Astrocyte (in vitro differentiated cells and primary cell): ENCODE results near the gene SLC9A9.

Experiments
- EZH2 ChIP-seq: IDR thresholded peaks from 2 replicates; pipeline ENCODE4 v1.6.1; 2012; ENCODE audit warnings: mild to moderate bottlenecking, low read length, inconsistent platforms; ENCODE audit not compliant: insufficient read depth
- TF ChIP-seq, protein P1 (sequence below): IDR thresholded peaks from 2 replicates; pipeline ENCODE4 v1.5.1; 2011; ENCODE audit warnings: low read depth, mild to moderate bottlenecking, inconsistent platforms, low read length, moderate library complexity; ENCODE audit not compliant: insufficient read depth

DNA sequence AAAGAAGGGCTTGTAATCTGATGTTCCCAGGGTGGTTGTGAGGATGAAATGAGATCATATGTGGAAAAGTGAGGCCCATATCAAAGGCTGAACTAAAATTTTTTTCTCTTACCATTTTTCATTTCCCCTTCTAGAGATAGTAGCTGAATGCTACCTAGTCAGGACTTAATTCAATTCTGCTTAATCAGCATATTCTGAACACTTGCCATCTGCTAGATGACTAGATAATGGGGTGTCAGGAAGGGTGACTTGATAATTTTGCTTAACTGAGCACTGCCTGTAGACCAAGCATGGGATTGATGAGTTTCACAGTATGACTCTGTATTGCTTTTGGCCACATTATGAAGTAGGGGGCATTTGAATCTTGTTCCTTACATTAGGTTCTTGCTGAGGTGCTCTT is 592.5 kb downstream of the SLC9A9 start:
- TF ChIP-seq, protein P1, sequence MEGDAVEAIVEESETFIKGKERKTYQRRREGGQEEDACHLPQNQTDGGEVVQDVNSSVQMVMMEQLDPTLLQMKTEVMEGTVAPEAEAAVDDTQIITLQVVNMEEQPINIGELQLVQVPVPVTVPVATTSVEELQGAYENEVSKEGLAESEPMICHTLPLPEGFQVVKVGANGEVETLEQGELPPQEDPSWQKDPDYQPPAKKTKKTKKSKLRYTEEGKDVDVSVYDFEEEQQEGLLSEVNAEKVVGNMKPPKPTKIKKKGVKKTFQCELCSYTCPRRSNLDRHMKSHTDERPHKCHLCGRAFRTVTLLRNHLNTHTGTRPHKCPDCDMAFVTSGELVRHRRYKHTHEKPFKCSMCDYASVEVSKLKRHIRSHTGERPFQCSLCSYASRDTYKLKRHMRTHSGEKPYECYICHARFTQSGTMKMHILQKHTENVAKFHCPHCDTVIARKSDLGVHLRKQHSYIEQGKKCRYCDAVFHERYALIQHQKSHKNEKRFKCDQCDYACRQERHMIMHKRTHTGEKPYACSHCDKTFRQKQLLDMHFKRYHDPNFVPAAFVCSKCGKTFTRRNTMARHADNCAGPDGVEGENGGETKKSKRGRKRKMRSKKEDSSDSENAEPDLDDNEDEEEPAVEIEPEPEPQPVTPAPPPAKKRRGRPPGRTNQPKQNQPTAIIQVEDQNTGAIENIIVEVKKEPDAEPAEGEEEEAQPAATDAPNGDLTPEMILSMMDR = no peak
- TF ChIP-seq EZH2 = no peak
